ENCODE data around the gene KHDRBS2.

- TF ChIP-seq POLR2AphosphoS5 (IDR thresholded peaks at IDR 0.05; ENCODE audit: low read depth, low read length), result no peak
- TF ChIP-seq TAF1 (IDR thresholded peaks at IDR 0.05; ENCODE audit: borderline replicate concordance, insufficient read depth, low read length), result no peak
- TF ChIP-seq REST (IDR thresholded peaks at IDR 0.05; ENCODE audit: insufficient read depth in 1 of 2, low read depth in 2 of 2, low read length in 2 of 2), result no peak
- TF ChIP-seq SIN3A (IDR thresholded peaks at IDR 0.05; ENCODE audit: borderline replicate concordance, insufficient read depth, low read length), result no peak
- TF ChIP-seq FOXP2 (optimal IDR thresholded peaks at IDR 0.05; ENCODE audit: borderline replicate concordance, extremely low read depth, extremely low read length, insufficient read depth), result no peak
These were observed 49.2 kb downstream of the KHDRBS2 start for GRCh38 chr6:62236784-62237183.

Measured in PFSK-1 (cell line).